Stomach (tissue), 9 donors: ENCODE data around the gene KCNT1. TPM values are rescaled to one million over a fixed set of nuclear protein-coding genes. Genes with fewer than 3 reads are reported as not detected.

Source experiments
- DNase-seq, 2 donors: peaks; one replicate each; pipeline versions ENCODE4 v3.0.0 to v3.0.0-alpha.2; 2013 to 2019
- H3K27ac ChIP-seq, 5 donors: fragments of 200-600 bp in 4 of 5; sonication (generic) in 4 of 5; one replicate each; pipeline ENCODE4 v1.5.1; 2013 to 2019; ENCODE audit warnings: mild to moderate bottlenecking in 1 of 5, moderate library complexity in 1 of 5
- H3K27me3 ChIP-seq, 3 donors: fragments of 200-600 bp; sonication (generic); one replicate each; pipeline ENCODE4 v1.5.1; 2017 to 2019; ENCODE audit warnings: mixed run types in 1 of 3
- H3K36me3 ChIP-seq, 4 donors: fragments of 200-600 bp; sonication (generic); 1 replicate in 3 of 4; 2 replicates in 1 of 4; pipeline ENCODE4 v1.5.1; 2016 to 2019
- H3K4me1 ChIP-seq, 4 donors: fragments of 200-600 bp; sonication (generic); one replicate each; pipeline ENCODE4 v1.5.1; 2016 to 2019
- H3K4me3 ChIP-seq, 4 donors: fragments of 200-600 bp; sonication (generic) in 3 of 4; one replicate each; pipeline ENCODE4 v1.5.1; 2016 to 2019; ENCODE audit warnings: mild to moderate bottlenecking in 1 of 4
- H3K9me3 ChIP-seq, 4 donors: fragments of 200-600 bp; sonication (generic); one replicate each; pipeline ENCODE4 v1.5.1; 2016 to 2019
- CTCF ChIP-seq, 7 experiments: fragments of 450-650 bp in 4 of 7; fragments of 200-600 bp in 3 of 7; sonication (generic) in 3 of 7; IDR thresholded peaks; one replicate each; pipeline ENCODE4 v1.5.1; 2016 to 2019; ENCODE audit warnings: antibody characterized with exemption in 7 of 7, control low read depth in 2 of 7, mild to moderate bottlenecking in 1 of 7
- EP300 ChIP-seq: sonication (generic); formaldehyde crosslinking; IDR thresholded peaks from one replicate; pipeline ENCODE4 v1.6.1; 2017; ENCODE audit warnings: antibody characterized with exemption
- POLR2A ChIP-seq, 4 donors: fragments of 450-650 bp; IDR thresholded peaks; one replicate each; pipeline ENCODE4 v1.6.1; 2016; ENCODE audit warnings: antibody characterized with exemption in 4 of 4, control low read depth in 2 of 4, mild to moderate bottlenecking in 1 of 4, moderate library complexity in 1 of 4
- POLR2AphosphoS5 ChIP-seq, 3 donors: sonication (generic); formaldehyde crosslinking; IDR thresholded peaks; one replicate each; pipeline ENCODE4 v1.6.1; 2016; ENCODE audit warnings: antibody characterized with exemption in 3 of 3
- WGBS, 5 donors: extraction: QIAGEN DNeasy Blood & Tissue Kit in 3 of 5; methylation state at CpG; one replicate each; pipeline versions ENCODE4 v1.1.5 to v1.1.7; 2013 to 2018; 5-methylcytosine and 5-hydroxymethylcytosine counted together
- intact Hi-C: fragments of 100-400 bp; cut with DNase I; formaldehyde crosslinking; loops from one replicate; pipeline ENCODE4 v1.15.1; 2023; ENCODE audit warnings: low total_unique reads
- polyA plus RNA-seq, 3 donors: library from polyadenylated mRNA; stranded (reverse); fragments of 200-250 nt; gene quantifications; one replicate each; pipeline ENCODE4 v1.2.3, GENCODE V29; 2013
- total RNA-seq, 5 donors: library from RNA; depleted of rRNA; stranded (reverse); fragments of >200 nt; gene quantifications; one replicate each; pipeline versions ENCODE4 v1.1.0 to v1.2.3, GENCODE V29; 2014 to 2016
- donor health status: healthy with polysubstance abuse.
- donor health status: Bipolar disorder and iron deficiency.
- donor health status: healthy.

Gene KCNT1
- total and polyA plus RNA-seq, 8 donors: 0.10 to 12.9 (median 0.37) TPM; not detected in 4

DNA sequence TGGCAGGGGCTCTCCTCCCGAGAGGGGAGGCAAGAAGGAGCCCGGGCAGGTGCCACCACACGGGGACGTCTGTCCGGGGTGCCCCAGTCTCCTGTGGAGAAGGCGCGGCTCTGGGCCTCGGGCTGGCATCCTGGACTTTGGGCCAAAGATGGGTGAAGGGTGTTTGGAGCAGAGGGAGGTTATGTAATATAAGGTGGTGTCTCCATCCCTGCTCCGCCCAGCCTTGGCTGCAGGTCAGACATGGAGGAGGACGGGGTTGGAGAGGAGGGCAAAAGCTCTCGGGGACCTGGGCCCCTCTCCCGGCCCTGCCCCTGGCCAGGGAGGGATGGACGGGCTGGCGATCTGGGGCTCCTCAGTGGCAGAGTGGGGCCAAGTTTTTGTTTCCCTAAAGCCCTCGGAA lies 1.5 kb upstream of the KCNT1 start:
- 55 to 65% (median 60%) methylated on average over 13 to 15 of the region's 15 CpGs for WGBS, 5 donors
- no peak overlapping the region for H3K4me3 ChIP-seq
- H3K27ac ChIP-seq: no peak overlapping the region
- no peaks in the 10 kb centered on the region for H3K9me3 ChIP-seq
- H3K36me3 ChIP-seq: no peaks in the 10 kb centered on the region
- TF ChIP-seq CTCF (IDR thresholded peaks at IDR 0.05) (no peak), EP300 (no peak), POLR2AphosphoS5 (IDR thresholded peaks at IDR 0.05) (no peak), POLR2A (IDR thresholded peaks at IDR 0.05) (no peak)
- peaks cover 0 to 84% (median 46%) of the 10 kb centered on the region in 3 donors for H3K27me3 ChIP-seq
- peaks cover 10 to 20% (median 14%) of the 10 kb centered on the region in 4 donors for H3K4me1 ChIP-seq
- DNase-seq: no peak
- intact Hi-C loops: no loop called here

DNA sequence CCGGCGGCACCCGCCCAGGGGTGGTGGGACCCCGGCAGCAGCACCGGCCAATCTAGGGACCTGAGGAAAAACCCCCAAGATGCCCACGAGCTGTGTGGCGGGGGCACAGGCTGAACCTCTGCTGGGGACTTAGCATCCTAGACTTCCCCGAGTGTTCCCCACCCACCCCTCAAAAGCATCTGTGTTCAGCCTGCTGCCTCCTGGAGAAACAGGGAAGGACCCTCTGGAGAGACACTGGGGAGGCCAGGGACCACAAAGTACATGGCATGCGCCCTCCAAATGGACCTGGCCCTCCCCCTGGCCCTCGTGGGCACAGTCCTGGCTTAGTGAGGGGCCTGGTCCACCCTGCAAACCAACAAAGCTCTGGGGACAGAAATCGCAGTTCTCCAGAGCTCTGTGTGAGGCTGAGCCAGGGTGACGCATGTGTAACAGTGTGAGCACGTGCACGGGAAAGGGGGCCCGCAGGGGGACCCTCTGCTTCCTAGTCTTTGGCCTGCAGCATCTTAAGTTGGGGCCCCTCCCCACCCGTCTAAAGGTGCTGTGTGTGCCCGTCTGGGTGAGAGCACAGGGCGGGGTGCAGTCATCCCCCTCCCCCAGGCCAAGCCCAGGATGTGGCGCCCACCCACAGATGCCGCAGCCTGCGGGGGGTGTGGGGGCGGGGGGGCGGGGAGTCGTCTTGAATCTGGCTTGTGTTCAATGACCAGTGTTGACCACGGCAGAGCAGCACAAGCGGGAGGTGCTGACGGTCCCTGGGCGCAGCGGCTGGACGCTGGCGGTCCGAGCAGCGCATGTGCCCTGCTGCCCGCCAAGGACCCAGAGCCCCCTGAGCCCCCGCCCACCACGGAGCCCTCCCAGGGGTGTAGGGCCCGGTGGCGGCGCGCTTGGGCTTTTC lies 672 bp upstream of the KCNT1 start:
- Histone ChIP-seq H3K27me3 (peaks cover 0 to 86% (median 53%) of the 10 kb centered on the region in 3 donors), H3K4me3 (peak overlapping the region in 2 of 4 donors; percentile 25 to 26)
- 21 to 58% (median 22%) methylated on average over 7 to 40 of the region's 40 CpGs for WGBS, 5 donors

GRCh38 chr9:135703726-135704125 lies 1.7 kb downstream of the KCNT1 start:
- H3K27ac ChIP-seq: no peak overlapping the region
- peaks cover 0 to 100% (median 64%) of the 10 kb centered on the region in 3 donors for H3K27me3 ChIP-seq
- no peak overlapping the region for H3K4me3 ChIP-seq
- no peaks in the 10 kb centered on the region for H3K9me3 ChIP-seq
- no peak for DNase-seq
- peaks cover 10 to 20% (median 14%) of the 10 kb centered on the region in 4 donors for H3K4me1 ChIP-seq
- WGBS, 5 donors: 18 to 36% (median 21%) methylated on average over 2 to 14 of the region's 14 CpGs
- TF ChIP-seq CTCF (IDR thresholded peaks at IDR 0.05) (no peak), POLR2AphosphoS5 (IDR thresholded peaks at IDR 0.05) (no peak), EP300 (no peak), POLR2A (IDR thresholded peaks at IDR 0.05) (no peak)
- no peaks in the 10 kb centered on the region for H3K36me3 ChIP-seq
- intact Hi-C loops: no loop called here

More for the DNA sequence above, 672 bp upstream of the KCNT1 start:
- no peaks in the 10 kb centered on the region for H3K9me3 ChIP-seq
- no peak for TF ChIP-seq POLR2AphosphoS5 (IDR thresholded peaks at IDR 0.05)
- no peak for TF ChIP-seq EP300
- TF ChIP-seq CTCF (IDR thresholded peaks at IDR 0.05): no peak
- H3K4me1 ChIP-seq: peaks cover 10 to 20% (median 14%) of the 10 kb centered on the region in 4 donors
- intact Hi-C loops: no loop called here
- no peaks in the 10 kb centered on the region for H3K36me3 ChIP-seq
- no peak overlapping the region for H3K27ac ChIP-seq
- DNase-seq: peak in 1 of 2 donors; percentile 53

DNA sequence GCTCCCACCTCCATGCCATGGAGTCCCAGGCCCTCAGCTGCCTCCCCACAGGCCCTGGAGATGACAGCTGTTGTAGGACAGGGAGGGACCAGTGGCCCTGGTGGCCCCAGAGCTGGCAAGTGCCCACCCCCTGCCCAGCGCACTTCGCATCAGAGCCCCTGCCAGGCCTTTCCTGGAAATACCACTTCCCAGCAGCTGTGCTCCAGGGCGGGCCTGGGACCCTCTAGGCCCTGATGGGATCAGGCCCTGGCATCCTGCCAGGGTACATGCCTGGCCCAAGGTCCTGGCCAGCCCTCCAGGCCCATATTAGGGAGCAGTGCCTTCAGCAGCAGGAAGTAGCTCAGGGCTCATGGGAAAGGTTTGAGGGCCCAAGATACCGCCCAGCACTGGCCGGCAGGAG lies 2.5 kb downstream of the KCNT1 start:
- TF ChIP-seq POLR2AphosphoS5 (IDR thresholded peaks at IDR 0.05) (no peak), CTCF (IDR thresholded peaks at IDR 0.05) (no peak), POLR2A (IDR thresholded peaks at IDR 0.05) (no peak), EP300 (no peak)
- H3K27ac ChIP-seq: no peak overlapping the region
- H3K9me3 ChIP-seq: no peaks in the 10 kb centered on the region
- peak in 1 of 2 donors; percentile 60 for DNase-seq
- no peak overlapping the region for H3K4me3 ChIP-seq
- peaks cover 0 to 98% (median 64%) of the 10 kb centered on the region in 3 donors for H3K27me3 ChIP-seq
- no peaks in the 10 kb centered on the region for H3K36me3 ChIP-seq
- whole genome bisulfite sequencing, 5 donors: 0 to 83% (median 65%) methylated on average over 1 to 5 of the region's 5 CpGs
- H3K4me1 ChIP-seq: peaks cover 10 to 20% (median 14%) of the 10 kb centered on the region in 4 donors
- intact Hi-C loops: no loop called here
